Stimulated activated CD8-positive, alpha-beta memory T cell treated with anti-CD3 and anti-CD28 coated beads, Interleukin-2, amount 100 ng/mL, for 1 hour (primary cell): Measurements from ENCODE around the gene PDK1.
"Not testable (repeated sequence)": the region's sequence is repeated elsewhere in the genome, so short reads cannot be mapped to it uniquely, and the experiment has no call there.

Experiments used
- DNase-seq, 2 donors: peaks; one replicate each; pipeline ENCODE4 v3.0.0-alpha.2; 2020; ENCODE audit warnings: low read depth in 2 of 2

Gene PDK1

DNA sequence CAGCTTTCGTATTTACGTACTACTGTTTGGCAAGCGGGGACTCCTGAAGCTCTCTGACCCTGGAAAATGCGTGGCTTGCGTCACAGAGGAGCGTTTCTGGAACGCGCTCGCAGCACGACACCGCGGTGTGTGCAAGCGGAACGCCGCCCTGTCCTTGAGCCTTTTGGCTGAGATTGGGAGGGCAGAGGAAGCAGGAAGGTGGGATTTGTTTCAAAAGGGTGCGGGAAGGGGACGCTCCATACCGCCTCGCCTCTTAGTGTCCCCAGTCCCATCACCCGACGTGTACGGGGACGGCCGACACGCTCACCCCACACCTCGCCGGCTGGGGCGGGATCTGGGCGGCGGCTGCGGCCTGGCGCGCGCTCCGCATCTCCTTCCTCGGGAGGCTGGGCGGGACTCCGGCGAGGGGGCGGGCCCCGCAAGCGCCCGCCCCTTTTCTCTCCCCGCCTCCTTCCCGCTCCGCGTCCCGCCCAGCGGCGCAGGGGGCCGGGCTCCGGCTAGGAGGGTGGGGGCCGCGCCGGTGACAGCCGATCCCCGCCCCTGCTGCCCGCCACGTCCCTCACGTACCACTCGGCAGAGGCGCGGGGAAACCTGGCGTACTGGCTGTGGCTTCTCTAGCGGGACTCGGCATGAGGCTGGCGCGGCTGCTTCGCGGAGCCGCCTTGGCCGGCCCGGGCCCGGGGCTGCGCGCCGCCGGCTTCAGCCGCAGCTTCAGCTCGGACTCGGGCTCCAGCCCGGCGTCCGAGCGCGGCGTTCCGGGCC, at the start of gene PDK1:
Gene PDK1, plus strand, starts transcription at position 569 of the 762 bp plus-strand sequence. Its CDS starts 61 bp downstream, at position 630.
- peak; percentile 81 to 83 for DNase-seq

DNA sequence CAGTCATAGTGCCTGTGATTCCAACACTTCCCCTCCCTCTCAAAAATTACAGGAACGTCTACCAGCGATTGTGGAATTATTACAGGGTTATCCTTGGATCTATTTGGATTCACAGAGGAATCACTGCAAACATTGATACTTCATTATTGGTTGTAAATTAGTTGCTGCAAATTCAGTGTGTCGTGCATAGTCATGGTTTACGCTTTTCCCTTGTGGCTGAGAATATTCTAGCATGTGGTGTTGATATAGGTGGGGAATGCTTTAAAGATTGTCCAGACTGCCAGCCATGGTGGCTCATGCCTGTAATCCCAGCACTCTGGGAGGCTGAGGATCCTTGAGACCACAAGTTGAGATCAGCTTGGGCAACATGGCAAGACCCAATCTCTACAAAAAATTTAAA, 48.7 kb upstream of the PDK1 start:
- no peak for DNase-seq

DNA sequence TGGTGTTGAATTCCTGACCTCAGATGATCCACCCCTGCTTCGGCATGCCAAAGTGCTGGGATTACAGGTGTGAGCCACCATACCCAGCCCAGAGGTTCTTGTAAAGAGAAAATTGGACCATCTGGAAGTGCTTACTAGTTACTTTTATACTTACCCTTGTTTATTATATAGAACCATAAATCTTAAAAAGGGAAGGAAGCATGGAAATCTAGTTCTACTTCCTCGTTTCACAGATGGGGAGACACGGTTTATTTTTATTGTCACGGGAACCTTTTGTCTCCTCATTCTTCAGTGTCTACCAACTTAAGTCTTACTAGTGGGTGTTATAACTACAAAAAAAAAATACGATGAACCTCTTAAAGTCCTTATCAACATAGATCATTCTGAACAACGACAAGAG, 45.8 kb upstream of the PDK1 start:
- DNase-seq, result no peak

DNA sequence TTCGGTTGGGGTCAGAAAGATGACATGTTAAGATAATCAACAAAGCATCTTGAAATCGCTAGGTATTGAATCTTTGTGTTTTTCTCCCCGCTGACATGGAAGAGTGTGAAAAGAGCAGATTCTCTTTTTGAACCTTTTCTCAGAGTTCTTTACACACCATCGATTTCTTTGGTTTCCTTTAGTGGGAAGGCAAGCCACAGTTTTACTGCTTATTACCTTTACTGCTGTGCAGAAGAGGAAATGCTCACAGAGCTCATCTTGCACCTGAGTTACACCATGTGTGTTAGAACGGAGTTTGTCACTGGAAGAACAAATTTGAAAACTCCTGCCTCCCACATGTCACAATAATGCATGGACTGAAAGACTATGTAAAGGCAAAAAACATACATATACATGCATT, 45.3 kb upstream of the PDK1 start:
- DNase-seq, result no peak

DNA sequence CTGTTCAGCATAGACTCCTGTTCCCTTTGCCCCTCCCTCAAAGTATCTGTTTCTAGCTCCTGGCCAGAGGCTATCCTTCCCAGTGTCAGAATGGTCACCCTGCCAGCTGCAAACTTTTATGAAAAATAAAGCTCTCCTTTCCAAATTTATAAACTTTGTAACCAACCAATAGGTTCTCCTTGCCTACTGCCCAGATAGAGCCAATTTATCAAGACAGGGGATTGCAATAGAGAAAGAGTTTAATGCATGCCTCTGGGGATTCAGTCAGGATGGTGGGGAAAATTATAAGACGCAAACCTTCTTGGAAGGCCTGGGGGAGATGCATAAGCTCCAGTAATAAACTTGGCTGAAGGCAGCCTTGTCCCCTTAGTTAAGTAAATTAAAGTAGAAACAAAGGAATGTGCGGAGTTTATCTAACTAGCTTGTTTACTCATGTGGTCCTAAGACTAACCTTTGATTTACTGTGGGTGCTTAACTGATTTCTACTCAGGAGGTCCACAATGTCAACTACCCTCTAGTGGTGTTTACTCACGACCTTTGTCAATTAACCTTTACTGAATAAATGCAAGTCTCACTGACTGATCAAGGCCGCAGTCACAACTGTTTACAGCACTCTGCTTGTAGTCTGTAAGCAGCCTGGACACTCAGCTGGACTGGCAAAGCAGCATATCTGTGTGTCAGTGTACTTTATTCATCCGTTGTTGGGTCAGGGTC, 42.9 kb upstream of the PDK1 start:
- no peak for DNase-seq

DNA sequence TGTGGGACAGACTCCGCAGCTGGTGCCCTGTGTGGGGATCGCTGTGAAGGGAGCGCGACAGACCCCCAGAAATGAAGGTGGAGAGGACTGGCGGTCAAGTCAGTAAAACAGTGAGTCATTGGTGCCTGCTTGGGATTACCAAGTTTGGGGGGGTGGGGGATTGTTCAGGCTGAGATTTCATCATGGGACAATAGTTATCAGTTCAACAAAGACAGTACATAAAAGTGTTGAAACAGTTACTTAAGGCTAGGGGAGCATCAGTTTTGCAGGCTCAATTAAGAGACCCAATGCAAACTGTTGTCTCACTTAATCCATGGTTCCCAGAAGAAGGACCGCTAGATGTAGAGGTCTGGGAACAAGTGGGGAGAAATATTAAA, 42.4 kb upstream of the PDK1 start:
- DNase-seq, result no peak

DNA sequence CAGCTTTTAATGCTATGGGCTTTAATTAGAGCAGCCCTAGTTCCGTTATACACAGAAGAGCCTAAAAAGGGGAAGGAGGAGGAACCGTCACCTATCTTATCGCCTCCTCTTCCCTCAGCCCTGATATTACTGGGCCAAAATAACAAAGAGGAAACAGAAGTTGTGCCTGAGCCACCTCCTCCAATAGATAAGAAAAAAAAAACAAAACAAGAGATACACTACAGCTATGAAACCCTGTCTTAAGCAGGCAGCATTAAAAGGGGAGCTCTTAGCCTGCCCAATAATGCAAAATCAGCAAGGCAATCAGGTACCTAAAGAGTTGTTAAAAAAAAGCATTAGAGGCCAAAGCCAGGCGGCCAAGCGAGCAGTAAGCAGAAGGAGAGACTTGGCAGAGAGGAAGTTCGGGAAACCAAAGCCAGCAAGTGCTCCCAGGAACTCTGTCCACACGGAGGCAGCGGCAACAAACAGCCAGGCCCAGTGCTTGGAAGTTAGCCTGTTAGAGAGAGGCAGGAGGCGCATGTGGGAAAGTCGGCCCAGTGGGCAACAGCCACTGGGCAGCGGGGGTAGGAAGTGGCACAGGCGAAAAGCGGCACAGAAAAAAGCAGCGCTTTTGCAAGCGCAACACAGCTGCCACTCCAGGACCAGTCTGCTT, 41.8 kb upstream of the PDK1 start:
- no peak for DNase-seq

DNA sequence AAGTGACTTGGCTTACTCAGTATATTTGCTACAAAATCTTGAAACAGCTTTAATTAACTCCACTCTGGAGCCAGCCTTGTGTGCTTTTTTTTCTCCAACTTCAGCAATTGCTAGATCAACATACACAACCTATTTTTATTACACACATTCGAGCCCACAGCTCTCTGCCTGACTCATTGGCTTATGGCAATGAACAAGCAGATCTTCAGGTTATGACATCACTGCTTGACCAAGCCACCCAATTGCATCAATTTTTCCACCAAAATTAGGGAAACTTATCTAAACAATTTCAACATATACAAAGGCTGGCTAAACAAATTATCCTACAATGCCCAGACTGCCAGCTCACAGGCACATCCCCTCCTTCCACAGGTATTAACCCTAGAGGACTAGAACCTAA, 39.6 kb upstream of the PDK1 start:
- no peak for DNase-seq

DNA sequence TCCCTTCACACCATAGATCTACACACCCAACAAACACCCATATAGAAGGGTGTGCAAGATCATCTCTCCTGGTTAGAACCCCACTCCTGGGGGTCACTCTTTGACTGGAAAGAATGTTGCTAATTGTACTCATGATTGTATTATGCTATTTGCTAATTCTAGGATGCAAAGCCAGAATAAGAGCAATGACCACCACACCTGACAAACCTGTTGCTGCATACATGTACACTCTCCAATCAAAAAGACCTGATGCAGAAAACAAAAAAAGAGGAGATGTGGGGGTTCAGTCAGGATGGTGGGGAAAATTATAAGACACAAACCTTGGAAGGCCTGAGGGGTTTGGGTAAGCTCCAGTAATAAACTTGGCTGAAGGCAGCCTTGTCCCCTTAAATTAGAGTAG, 36.9 kb upstream of the PDK1 start:
- no peak for DNase-seq

DNA sequence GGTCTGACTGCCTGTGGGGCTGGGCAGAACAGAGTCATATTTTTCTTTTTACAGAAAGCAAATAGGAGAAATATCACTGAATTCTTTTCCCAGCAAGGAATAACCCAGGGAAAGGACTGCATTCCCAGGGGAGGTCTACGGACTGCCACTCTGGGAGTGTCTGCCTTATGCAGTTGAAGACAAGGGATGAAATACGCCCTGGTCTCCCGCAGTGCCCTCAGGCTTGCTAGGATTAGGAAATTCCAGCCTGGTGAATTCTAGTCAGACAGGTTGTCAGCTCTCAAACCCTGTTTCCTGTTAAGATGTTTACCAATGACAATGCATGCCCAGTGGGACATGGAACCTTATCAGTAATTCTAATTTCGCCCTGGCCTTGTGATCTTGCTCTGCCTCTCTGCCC, 30.3 kb upstream of the PDK1 start:
- no peak for DNase-seq

DNA sequence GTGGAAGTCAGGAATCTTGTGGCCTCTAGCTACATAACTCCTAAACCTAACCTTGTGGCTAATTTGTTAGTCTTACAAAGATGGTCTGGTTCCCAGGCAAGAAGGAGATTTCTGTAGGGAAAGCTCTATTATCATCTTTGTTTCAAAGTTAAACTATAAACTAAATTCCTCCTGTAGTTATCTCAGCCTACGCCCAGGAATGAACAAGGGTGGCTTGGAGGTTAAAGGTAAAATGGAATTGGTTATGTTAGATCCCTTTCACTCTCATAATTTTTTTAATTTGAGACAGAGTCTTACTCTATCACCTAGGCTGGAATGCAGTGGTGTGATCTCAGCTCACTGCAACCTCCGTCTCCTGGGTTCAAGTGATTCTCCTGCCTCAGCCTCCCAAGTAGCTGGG, 24.6 kb upstream of the PDK1 start:
- no peak for DNase-seq

DNA sequence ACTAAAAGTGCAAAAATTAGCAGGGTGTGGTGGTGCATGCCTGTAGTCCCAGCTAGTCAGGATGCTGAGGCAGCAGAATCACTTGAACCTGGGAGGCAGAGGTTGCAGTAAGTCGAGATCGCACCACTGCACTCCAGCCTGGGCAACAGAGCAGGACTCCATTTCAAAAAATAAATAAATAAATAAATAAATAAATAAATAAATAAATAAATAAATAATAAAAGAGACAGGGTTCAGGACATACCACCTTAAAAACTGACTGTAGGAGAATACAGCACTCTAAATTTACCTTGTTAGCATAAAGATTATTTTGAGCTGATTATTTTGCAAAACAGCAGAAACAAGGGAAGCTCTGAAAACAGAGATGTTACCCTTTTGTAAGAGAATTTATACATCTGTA, 23.4 kb upstream of the PDK1 start:
- not testable (repeated sequence) for DNase-seq

DNA sequence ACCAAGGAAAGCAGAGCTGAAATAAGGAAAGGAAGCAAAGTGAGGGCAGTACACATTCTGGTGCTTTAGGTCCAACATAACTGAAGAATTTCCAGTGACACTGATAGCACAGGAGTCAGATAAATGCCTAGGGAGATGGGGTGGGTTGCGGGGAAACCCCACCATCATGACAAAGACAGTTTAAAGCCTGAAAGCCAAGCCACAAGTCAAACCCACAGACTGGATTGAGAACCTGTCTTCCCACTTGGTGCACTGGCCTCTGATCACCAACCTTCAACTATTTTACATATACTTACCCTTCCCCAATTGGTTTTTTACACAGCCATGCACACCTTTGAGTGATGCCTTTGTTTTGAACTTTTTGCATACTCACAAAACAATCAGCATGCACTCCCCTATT, 22.2 kb upstream of the PDK1 start:
- no peak for DNase-seq

DNA sequence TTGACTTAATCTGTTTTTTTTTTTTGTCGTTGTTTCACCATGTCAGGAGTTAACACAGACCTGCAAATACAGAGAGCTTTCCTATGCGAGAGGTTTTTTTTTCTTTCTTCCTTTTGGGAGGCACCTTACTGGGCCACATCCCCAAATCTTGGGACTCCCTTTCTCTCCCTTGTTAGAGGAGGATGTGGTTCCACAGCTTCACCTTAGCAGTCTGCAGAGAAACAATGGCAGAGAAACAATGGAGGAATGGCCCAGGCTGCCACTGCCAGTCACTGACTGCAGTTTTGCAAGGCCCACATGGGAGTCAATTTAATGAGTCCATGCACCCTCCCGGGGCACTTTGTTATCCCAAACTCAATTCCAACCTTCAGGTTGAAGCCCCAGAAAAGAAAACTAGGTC, 20.8 kb upstream of the PDK1 start:
- no peak for DNase-seq

DNA sequence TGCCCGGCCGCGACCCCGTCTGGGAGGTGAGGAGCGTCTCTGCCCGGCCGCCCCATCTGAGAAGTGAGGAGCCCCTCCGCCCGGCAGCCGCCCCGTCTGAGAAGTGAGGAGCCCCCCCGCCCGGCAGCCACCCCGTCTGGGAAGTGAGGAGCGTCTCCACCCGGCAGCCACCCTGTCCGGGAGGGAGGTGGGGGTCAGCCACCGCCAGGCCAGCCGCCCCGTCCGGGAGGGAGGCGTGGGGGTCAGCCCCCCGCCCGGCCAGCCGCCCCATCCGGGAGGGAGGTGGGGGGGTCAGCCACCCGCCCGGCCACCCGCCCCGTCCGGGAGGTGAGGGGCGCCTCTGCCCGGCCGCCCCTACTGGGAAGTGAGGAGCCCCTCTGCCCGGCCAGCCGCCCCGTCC, 18.0 kb upstream of the PDK1 start:
- not testable (repeated sequence) for DNase-seq

DNA sequence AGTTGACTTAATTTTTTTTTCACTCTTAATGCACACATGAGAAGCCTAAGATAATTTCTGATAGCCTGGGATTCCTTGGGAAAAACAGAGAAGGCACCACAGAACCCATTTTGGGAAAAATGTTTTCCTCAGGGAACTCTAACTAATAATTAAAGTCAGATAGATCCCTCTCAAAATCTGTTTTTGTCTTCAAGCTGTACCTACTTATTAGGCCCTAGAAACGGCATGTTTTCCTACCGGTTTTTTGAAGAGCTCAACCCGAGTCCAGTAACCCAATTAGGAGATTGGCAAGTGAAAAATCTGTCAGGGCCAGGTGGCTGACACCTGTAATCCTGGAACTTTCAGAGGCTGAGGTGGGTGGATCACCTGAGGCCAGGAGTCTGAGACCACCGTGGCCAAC, 16.1 kb upstream of the PDK1 start:
- no peak for DNase-seq

DNA sequence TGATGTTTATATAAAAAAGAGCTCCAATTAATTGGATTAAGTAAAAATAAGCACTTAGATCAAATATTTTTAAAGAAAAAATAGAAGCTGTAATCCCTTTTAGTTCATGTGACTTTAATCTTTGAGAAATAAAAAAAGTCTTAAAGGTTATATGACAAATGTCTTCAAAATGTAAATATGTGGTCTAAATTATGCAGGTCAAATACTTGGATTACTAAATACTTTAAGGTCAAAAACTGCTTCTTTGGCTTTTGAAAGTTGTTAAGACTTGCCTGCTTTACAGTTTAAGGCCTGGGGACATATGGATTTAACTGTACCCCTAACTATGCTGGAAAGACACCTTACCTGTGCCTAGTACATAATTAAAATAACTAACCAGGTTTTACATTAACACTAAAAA, 15.5 kb upstream of the PDK1 start:
- DNase-seq, result no peak

DNA sequence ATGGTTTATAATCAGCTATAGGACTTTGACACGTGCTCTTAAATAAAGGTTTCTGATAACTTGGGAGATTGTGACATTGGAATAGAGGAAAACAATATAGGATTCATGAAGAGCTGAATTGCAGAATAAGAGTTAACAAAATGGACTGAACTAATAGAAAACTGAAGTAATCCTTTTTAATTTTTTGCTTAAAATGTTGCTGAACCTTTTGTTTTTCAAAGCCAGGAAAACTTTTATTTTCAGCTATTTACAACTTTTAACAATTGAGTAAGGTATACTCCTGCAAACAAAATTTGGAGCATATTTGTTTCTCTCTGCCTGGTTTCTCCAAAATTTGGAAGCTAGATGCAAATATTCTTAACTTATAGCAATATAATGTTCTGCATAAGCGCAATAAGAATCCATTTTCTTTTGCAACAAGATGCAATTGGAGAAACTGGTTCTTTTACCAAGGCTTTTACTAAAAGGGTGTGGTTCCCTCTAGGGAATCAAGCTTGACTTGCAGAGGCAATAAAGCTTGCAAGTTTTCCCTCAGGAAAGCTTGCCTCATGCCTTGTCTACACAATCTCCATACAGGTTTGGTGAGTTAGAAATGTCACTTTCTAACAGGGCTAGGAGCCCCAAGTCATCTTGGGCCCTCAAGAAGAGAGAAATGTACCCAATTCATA, 10.3 kb upstream of the PDK1 start:
- no peak for DNase-seq

DNA sequence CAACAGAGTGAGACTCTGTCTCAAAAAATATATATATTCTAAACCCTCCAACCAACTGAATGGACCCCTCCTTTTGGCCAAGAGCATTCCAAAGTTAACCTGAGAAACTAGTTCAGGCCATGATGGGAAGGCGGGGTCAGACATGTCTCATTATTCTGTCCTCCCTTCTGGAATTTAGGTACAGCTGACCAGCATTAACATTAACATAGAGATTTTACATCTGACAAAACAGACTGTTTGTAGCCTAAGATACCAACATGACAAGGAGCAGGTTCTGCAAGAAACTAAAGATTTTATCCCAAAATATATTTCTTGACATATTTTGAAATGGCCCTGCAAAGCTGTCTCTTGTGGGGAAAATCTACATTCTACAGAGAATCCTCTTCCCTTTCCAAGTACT, 6.8 kb upstream of the PDK1 start:
- no peak for DNase-seq

DNA sequence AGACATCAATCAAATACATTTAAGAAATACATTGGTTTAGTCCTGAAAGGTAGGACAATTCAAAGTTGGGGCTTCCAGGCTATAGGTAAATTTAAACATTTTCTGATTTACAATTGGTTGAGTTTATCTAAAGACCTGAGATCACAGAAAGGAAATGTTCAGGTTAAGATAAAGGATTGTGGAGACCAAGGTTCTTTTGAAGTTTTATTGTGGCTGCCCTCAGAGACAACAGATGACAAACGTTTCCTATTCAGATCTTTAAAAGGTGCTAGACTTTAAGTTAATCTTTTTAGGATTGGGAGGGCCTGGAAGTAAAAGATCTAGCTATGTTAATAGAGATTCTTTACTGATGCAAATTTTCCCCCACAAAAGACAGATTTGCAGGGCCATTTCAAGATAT, 6.1 kb upstream of the PDK1 start:
- not testable (repeated sequence) for DNase-seq

DNA sequence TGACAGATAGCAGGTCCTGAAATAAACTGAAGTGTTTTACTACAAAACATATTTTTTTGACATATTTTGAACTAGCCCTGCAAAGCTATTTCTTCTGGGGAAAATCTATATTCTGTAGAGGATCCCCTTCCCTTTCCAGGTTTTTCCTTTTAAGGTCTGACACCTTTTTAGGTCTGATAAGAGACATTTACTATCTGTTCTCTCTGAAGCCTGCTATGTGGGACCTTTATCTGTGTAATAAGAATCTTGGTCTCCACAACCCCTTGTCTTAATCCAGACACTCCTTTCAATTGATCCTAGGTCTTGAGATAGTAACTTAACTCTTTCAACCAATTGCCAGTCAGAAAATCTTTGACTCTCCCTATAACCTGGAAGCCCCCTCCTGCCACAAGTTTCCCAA, 5.5 kb upstream of the PDK1 start:
- no peak for DNase-seq

DNA sequence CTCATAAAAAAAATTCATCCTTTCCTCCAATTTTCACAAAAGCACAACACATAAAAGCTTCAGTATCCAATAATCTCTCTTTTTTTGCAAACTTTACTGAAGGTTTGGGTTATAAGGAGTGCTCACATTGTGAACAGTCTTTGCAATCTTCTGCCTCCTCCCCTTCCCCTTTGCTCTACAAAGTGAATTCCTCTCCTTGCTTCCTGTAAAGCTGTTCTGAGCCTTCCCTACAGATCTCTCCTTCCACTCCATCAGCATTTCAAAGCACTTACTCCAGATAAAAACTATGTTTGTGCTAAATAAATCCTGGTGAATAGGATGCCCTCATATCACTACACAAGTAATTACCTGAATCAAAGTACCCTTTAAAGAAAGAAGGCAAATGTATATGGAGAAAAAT, 4.6 kb upstream of the PDK1 start:
- DNase-seq, result no peak
